K562 (cell line): ENCODE data around the gene USP49. TPM values are rescaled to one million over a fixed set of nuclear protein-coding genes. Genes with fewer than 3 reads are reported as not detected.

Experiments used
- ATF7 ChIP-seq: fragments of 450-650 bp; IDR thresholded peaks from 2 replicates; pipeline ENCODE4 v1.7.1; 2014; ENCODE audit warnings: mild to moderate bottlenecking, moderate library complexity
- CTCF ChIP-seq, 3 experiments: IDR thresholded peaks in 2 of 3; conservative IDR thresholded peaks in 1 of 3; 2 replicates each; pipeline ENCODE4 v1.5.1; 2011 to 2012; ENCODE audit warnings: low read length in 3 of 3, mild to moderate bottlenecking in 3 of 3, control low read depth in 2 of 3, improper control_type of control experiment in 1 of 3, inconsistent platforms in 1 of 3, low read depth in 1 of 3, mixed read lengths in 1 of 3, moderate library complexity in 1 of 3; ENCODE audit not compliant: insufficient read depth in 2 of 3
- EHMT2 ChIP-seq: fragments of 450-650 bp; IDR thresholded peaks from 2 replicates; pipeline ENCODE4 v1.6.1; 2018; ENCODE audit warnings: antibody characterized with exemption
- GABPB1 ChIP-seq: sonication (generic); formaldehyde crosslinking; IDR thresholded peaks from 2 replicates; pipeline ENCODE4 v1.8.0; 2022; ENCODE audit warnings: mild to moderate bottlenecking, missing genetic modification reagents
- HDAC3 ChIP-seq: fragments of 450-650 bp; IDR thresholded peaks from 2 replicates; pipeline ENCODE4 v1.6.1; 2018; ENCODE audit warnings: borderline replicate concordance, mild to moderate bottlenecking, moderate library complexity; ENCODE audit not compliant: partially characterized antibody
- LEF1 ChIP-seq: fragments of 450-650 bp; IDR thresholded peaks from 2 replicates; pipeline ENCODE4 v1.6.1; 2016; ENCODE audit warnings: mild to moderate bottlenecking
- MCM7 ChIP-seq, 2 experiments: fragments of 450-650 bp; IDR thresholded peaks; 2 replicates each; pipeline ENCODE4 v1.6.1; 2016 to 2018
- MNT ChIP-seq, 2 experiments: fragments of 450-650 bp; conservative IDR thresholded peaks; 2 replicates each; pipeline ENCODE4 v1.6.1; 2017; ENCODE audit warnings: mild to moderate bottlenecking in 2 of 2, moderate library complexity in 2 of 2
- MYNN ChIP-seq, 2 experiments: sonication (generic); formaldehyde crosslinking in 1 of 2; IDR thresholded peaks; 2 replicates each; pipeline versions ENCODE4 v1.5.0 to v1.6.1; 2016 to 2020; ENCODE audit warnings: antibody characterized with exemption in 1 of 2, missing genetic modification reagents in 1 of 2
- NBN ChIP-seq: fragments of 450-650 bp; IDR thresholded peaks from 2 replicates; pipeline ENCODE4 v1.6.1; 2016; ENCODE audit warnings: low read depth, mild to moderate bottlenecking
- PHB2 ChIP-seq: fragments of 450-650 bp; IDR thresholded peaks from 2 replicates; pipeline ENCODE4 v1.6.1; 2017; ENCODE audit warnings: low read depth
- PML ChIP-seq: IDR thresholded peaks from 2 replicates; pipeline ENCODE4 v1.6.1; 2012; ENCODE audit warnings: low read length, inconsistent platforms
- RBM14 ChIP-seq: fragments of 200-400 bp; formaldehyde crosslinking; IDR thresholded peaks from 2 replicates; pipeline ENCODE4 v1.6.1; 2018; ENCODE audit warnings: low read depth, mild to moderate bottlenecking, low read length, moderate library complexity, borderline replicate concordance; ENCODE audit not compliant: insufficient read depth
- VEZF1 ChIP-seq: fragments of 200-800 bp; sonication (Bioruptor generic); IDR thresholded peaks from 2 replicates; pipeline ENCODE4 v1.6.1; 2017; ENCODE audit warnings: missing genetic modification characterization, missing compliant biosample characterization
- WHSC1 ChIP-seq: IDR thresholded peaks from one replicate; pipeline ENCODE4 v1.6.1; 2012; ENCODE audit warnings: low read length, control low read depth, inconsistent platforms
- ZBTB33 ChIP-seq: sonication (generic); formaldehyde crosslinking; IDR thresholded peaks from 2 replicates; pipeline ENCODE4 v1.8.1; 2023; ENCODE audit warnings: mild to moderate bottlenecking, missing genetic modification reagents
- ZSCAN32 ChIP-seq: fragments of 450-650 bp; formaldehyde crosslinking; IDR thresholded peaks from 2 replicates; pipeline ENCODE4 v1.4.0; 2020; ENCODE audit warnings: mild to moderate bottlenecking, moderate library complexity
- polyA plus RNA-seq, 8 experiments: library from polyadenylated mRNA; depleted of rRNA in 4 of 8; stranded (reverse) in 5 of 8; unstranded in 3 of 8; fragments of >200 nt; fragmentation: Nextera tagmentation in 2 of 8; fragmentation: Illumina TruSeq in 1 of 8; extraction: Ambion mirVana in 2 of 8; extraction: Trizol in 1 of 8; gene quantifications; 2 replicates each; pipeline versions ENCODE4 v1.2.1 to v1.2.3, GENCODE V29; 2011 to 2014; ENCODE audit warnings: inconsistent platforms in 1 of 8, missing spikeins in 1 of 8
- total RNA-seq, 7 experiments: library from RNA; depleted of rRNA in 6 of 7; stranded (reverse); fragments of >200 nt in 6 of 7; fragmentation: Illumina TruSeq in 2 of 7; extraction: Trizol in 2 of 7; gene quantifications; 2 replicates each; pipeline versions ENCODE4 v1.2.1 to v1.2.3, GENCODE V29; 2011 to 2021; ENCODE audit warnings: low replicate concordance in 1 of 7

The USP49 gene
- total and polyA plus RNA-seq, 9 of the 15 experiments (the other 6 are each of a cell fraction or from before 2014, with no cell fraction given), result 1.0 to 9.9 (median 6.5) TPM

- TF ChIP-seq ZBTB33 (CRISPR knock-in tag) (no peak), GABPB1 (peak; percentile 70), ZSCAN32 (no peak), MNT (conservative IDR thresholded peaks at IDR 0.05) (peak; percentile 75 to 80), EHMT2 (peak; percentile 89), PHB2 (peak; percentile 71; the same call in 1 of the 2 replicates), HDAC3 (peak; percentile 66), CTCF (IDR thresholded peaks at IDR 0.05 in 2 of 3, conservative IDR thresholded peaks at IDR 0.05 in 1 of 3; ENCODE audit: insufficient read depth in 2 of 3, low read depth in 1 of 3, low read length in 3 of 3) (peak in 1 of 3 experiments; percentile 24; a peak in 2 of 6 replicates), ATF7 (peak; percentile 68; the same call in 1 of the 2 replicates), NBN (0 out of 2 replicates have a peak, but pooled peaks have one; percentile 43), MYNN (IDR thresholded peaks at IDR 0.05) (peak; percentile 98), MYNN (CRISPR knock-in tag; IDR thresholded peaks at IDR 0.05) (no peak), MCM7 (IDR thresholded peaks at IDR 0.05) (no peak), RBM14 (no peak), VEZF1 (CRISPR knock-in tag) (peak; percentile 32; the same call in 1 of the 2 replicates), WHSC1 (no peak), LEF1 (peak; percentile 81), PML (peak; percentile 84)
Measured at GRCh38 chr6:41818271-41819054, 76.7 kb downstream of the USP49 start (continued).
